Neuronal stem cell (in vitro differentiated cells): ENCODE data around the gene SMIM14.
"Not testable (repeated sequence)": the region's sequence is repeated elsewhere in the genome, so short reads cannot be mapped to it uniquely, and the experiment has no call there.

Experiments used
- DNase-seq: peaks from one replicate; pipeline ENCODE4 v3.0.0-alpha.2; 2013; ENCODE audit warnings: low spot score
- H2AFZ ChIP-seq: one replicate; pipeline ENCODE4 v1.6.1; 2013; ENCODE audit warnings: mild to moderate bottlenecking, low read length, inconsistent platforms
- H2AK5ac ChIP-seq: 2 replicates; pipeline ENCODE4 v1.6.1; 2013; ENCODE audit warnings: low read depth, mild to moderate bottlenecking, inconsistent platforms, low read length, moderate library complexity, mixed read lengths
- H2BK120ac ChIP-seq: 2 replicates; pipeline ENCODE4 v1.6.1; 2013; ENCODE audit warnings: low read depth, mild to moderate bottlenecking, inconsistent platforms, low read length, moderate library complexity, mixed read lengths
- H2BK12ac ChIP-seq: one replicate; pipeline ENCODE4 v1.6.1; 2013; ENCODE audit warnings: low read length, inconsistent platforms
- H2BK15ac ChIP-seq: 2 replicates; pipeline ENCODE4 v1.6.1; 2013; ENCODE audit warnings: mild to moderate bottlenecking, low read length, inconsistent platforms, mixed read lengths
- H2BK5ac ChIP-seq: one replicate; pipeline ENCODE4 v1.6.1; 2013; ENCODE audit warnings: inconsistent platforms, mild to moderate bottlenecking, low read length, moderate library complexity
- H3K14ac ChIP-seq: one replicate; pipeline ENCODE4 v1.6.1; 2013; ENCODE audit warnings: low read length, inconsistent platforms
- H3K18ac ChIP-seq: 2 replicates; pipeline ENCODE4 v1.6.1; 2013; ENCODE audit warnings: low read length, inconsistent platforms
- H3K23ac ChIP-seq: 2 replicates; pipeline ENCODE4 v1.6.1; 2013; ENCODE audit warnings: low read depth, mild to moderate bottlenecking, mixed read lengths, low read length, inconsistent platforms; ENCODE audit not compliant: poor library complexity
- H3K27ac ChIP-seq: replicated peaks from 3 replicates; pipeline ENCODE4 v1.5.1; 2013; ENCODE audit warnings: low read length, inconsistent platforms
- H3K27me3 ChIP-seq, 3 experiments: 2 replicates each; pipeline ENCODE4 v1.6.1; 2013; ENCODE audit warnings: low read length in 3 of 3, mild to moderate bottlenecking in 2 of 3, inconsistent platforms in 1 of 3, low read depth in 1 of 3, mixed read lengths in 1 of 3, moderate library complexity in 1 of 3; ENCODE audit not compliant: control insufficient read depth in 3 of 3, insufficient read depth in 3 of 3
- H3K36me3 ChIP-seq, 2 donors: replicated peaks in 1 of 2; 2 replicates each; pipeline ENCODE4 v1.6.1; 2013; ENCODE audit warnings: low read length in 2 of 2; ENCODE audit not compliant: control insufficient read depth in 2 of 2, insufficient read depth in 2 of 2
- H3K4ac ChIP-seq: 2 replicates; pipeline ENCODE4 v1.6.1; 2013; ENCODE audit warnings: inconsistent platforms, mild to moderate bottlenecking, low read length, moderate library complexity
- H3K4me1 ChIP-seq, 2 donors: 1 replicate in 1 of 2; 2 replicates in 1 of 2; pipeline ENCODE4 v1.6.1; 2013; ENCODE audit warnings: low read length in 2 of 2, low read depth in 1 of 2; ENCODE audit not compliant: control insufficient read depth in 2 of 2, insufficient read depth in 1 of 2
- H3K4me2 ChIP-seq: one replicate; pipeline ENCODE4 v1.6.1; 2013; ENCODE audit warnings: mild to moderate bottlenecking, low read length, inconsistent platforms; ENCODE audit not compliant: insufficient read depth, poor library complexity, severe bottlenecking
- H3K4me3 ChIP-seq, 2 donors: 2 replicates each; pipeline ENCODE4 v1.5.1; 2013; ENCODE audit warnings: low read length in 2 of 2, mild to moderate bottlenecking in 2 of 2, inconsistent platforms in 1 of 2, moderate library complexity in 1 of 2
- H3K79me1 ChIP-seq: one replicate; pipeline ENCODE4 v1.6.1; 2013; ENCODE audit warnings: low read depth, mild to moderate bottlenecking, inconsistent platforms, low read length, moderate library complexity
- H3K9ac ChIP-seq: one replicate; pipeline ENCODE4 v1.6.1; 2013; ENCODE audit warnings: mild to moderate bottlenecking, low read depth, low read length, inconsistent platforms; ENCODE audit not compliant: poor library complexity
- H3K9me3 ChIP-seq, 2 donors: replicated peaks in 1 of 2; 2 replicates each; pipeline versions ENCODE3 to v1.6.1; 2013; ENCODE audit warnings: low read length in 2 of 2, mild to moderate bottlenecking in 2 of 2, inconsistent platforms in 1 of 2, low read depth in 1 of 2, mixed read lengths in 1 of 2, moderate library complexity in 1 of 2; ENCODE audit not compliant: control insufficient read depth in 2 of 2, insufficient read depth in 1 of 2
- H4K8ac ChIP-seq: one replicate; pipeline ENCODE4 v1.6.1; 2013; ENCODE audit warnings: low read depth, mild to moderate bottlenecking, inconsistent platforms, low read length, moderate library complexity
- H4K91ac ChIP-seq: one replicate; pipeline ENCODE4 v1.6.1; 2013; ENCODE audit warnings: low read length, low read depth, mild to moderate bottlenecking, inconsistent platforms; ENCODE audit not compliant: poor library complexity
- WGBS, 2 donors: extraction: QIAGEN DNeasy Blood & Tissue Kit; methylation state at CpG; one replicate each; pipeline ENCODE4 v1.1.7; 2013; ENCODE audit warnings: missing lambda C conversion rate in 2 of 2, mixed read lengths in 1 of 2; ENCODE audit not compliant: insufficient read length in 2 of 2, insufficient replicate concordance in 1 of 2; ENCODE audit errors: extremely low coverage in 2 of 2; 5-methylcytosine and 5-hydroxymethylcytosine counted together

The SMIM14 gene

GRCh38 chr4:39655876-39656275 is 17.2 kb upstream of the SMIM14 start:
- H3K18ac ChIP-seq = no peak overlapping the region
- H3K9ac ChIP-seq = no peak overlapping the region
- H3K23ac ChIP-seq = no peak overlapping the region
- H3K4me2 ChIP-seq = no peak overlapping the region
- no peak for DNase-seq
- H3K79me1 ChIP-seq = no peaks in the 10 kb centered on the region
- H2AK5ac ChIP-seq = no peak overlapping the region
- no peak overlapping the region for H2BK12ac ChIP-seq
- H3K4me3 ChIP-seq = no peak overlapping the region
- H2BK15ac ChIP-seq = no peak overlapping the region
- H4K91ac ChIP-seq = no peak overlapping the region
- H3K27me3 ChIP-seq = no peaks in the 10 kb centered on the region
- no peaks in the 10 kb centered on the region for H3K36me3 ChIP-seq
- no peak overlapping the region for H4K8ac ChIP-seq
- H2AFZ ChIP-seq = no peak overlapping the region
- H3K4me1 ChIP-seq = no peaks in the 10 kb centered on the region
- whole genome bisulfite sequencing, 2 donors = no CpG with 5 or more reads among the region's 3 CpGs
- no peak overlapping the region for H3K4ac ChIP-seq
- H2BK5ac ChIP-seq = no peak overlapping the region
- H3K14ac ChIP-seq = no peak overlapping the region
- no peak overlapping the region for H2BK120ac ChIP-seq
- H3K27ac ChIP-seq = no peak overlapping the region
- H3K9me3 ChIP-seq = no peaks in the 10 kb centered on the region

- Histone ChIP-seq H2BK15ac (no peak overlapping the region), H3K27me3 (no peaks in the 10 kb centered on the region), H3K18ac (no peak overlapping the region), H3K36me3 (no peaks in the 10 kb centered on the region), H3K79me1 (no peaks in the 10 kb centered on the region), H2AFZ (no peak overlapping the region), H2AK5ac (no peak overlapping the region), H2BK120ac (no peak overlapping the region), H2BK12ac (no peak overlapping the region), H3K9me3 (no peaks in the 10 kb centered on the region), H3K9ac (no peak overlapping the region), H3K4ac (no peak overlapping the region), H3K14ac (no peak overlapping the region), H3K27ac (no peak overlapping the region), H3K4me3 (no peak overlapping the region), H3K4me1 (no peaks in the 10 kb centered on the region), H3K4me2 (no peak overlapping the region), H2BK5ac (no peak overlapping the region), H4K91ac (no peak overlapping the region), H3K23ac (no peak overlapping the region), H4K8ac (no peak overlapping the region)
- no peak for DNase-seq
These were observed 16.5 kb upstream of the SMIM14 start for GRCh38 chr4:39655211-39655610.

- H4K91ac ChIP-seq, H3K36me3 ChIP-seq, H3K9me3 ChIP-seq, H2BK5ac ChIP-seq, H3K79me1 ChIP-seq, H3K27ac ChIP-seq, H3K9ac ChIP-seq, H2BK12ac ChIP-seq, H3K4me1 ChIP-seq, H3K4me2 ChIP-seq, H2BK15ac ChIP-seq, DNase-seq, H3K4me3 ChIP-seq, H3K27me3 ChIP-seq, H3K14ac ChIP-seq, H3K18ac ChIP-seq, H3K23ac ChIP-seq, H2AK5ac ChIP-seq, H4K8ac ChIP-seq, H2BK120ac ChIP-seq, H3K4ac ChIP-seq, H2AFZ ChIP-seq: not testable (repeated sequence)
- no CpG with 5 or more reads among the region's 4 CpGs for WGBS, 2 donors
These were observed 12.9 kb upstream of the SMIM14 start for GRCh38 chr4:39651586-39651985.

GRCh38 chr4:39649639-39650265 is 11.1 kb upstream of the SMIM14 start:
- H3K4ac ChIP-seq = no peak overlapping the region
- H3K79me1 ChIP-seq = no peaks in the 10 kb centered on the region
- H3K23ac ChIP-seq = no peak overlapping the region
- H3K18ac ChIP-seq = no peak overlapping the region
- no peak overlapping the region for H2AK5ac ChIP-seq
- H2BK5ac ChIP-seq = no peak overlapping the region
- H4K91ac ChIP-seq = no peak overlapping the region
- H2BK15ac ChIP-seq = no peak overlapping the region
- no peak overlapping the region for H4K8ac ChIP-seq
- H3K36me3 ChIP-seq = no peaks in the 10 kb centered on the region
- no peak overlapping the region for H3K14ac ChIP-seq
- no peak overlapping the region for H3K9ac ChIP-seq
- DNase-seq = no peak
- H2BK12ac ChIP-seq = no peak overlapping the region
- WGBS, 2 donors = no CpG with 5 or more reads among the region's 2 CpGs
- H3K27me3 ChIP-seq = no peaks in the 10 kb centered on the region
- H2BK120ac ChIP-seq = no peak overlapping the region
- no peak overlapping the region for H3K4me2 ChIP-seq
- H3K4me3 ChIP-seq = no peak overlapping the region
- no peaks in the 10 kb centered on the region for H3K4me1 ChIP-seq
- no peak overlapping the region for H3K27ac ChIP-seq
- H2AFZ ChIP-seq = no peak overlapping the region
- H3K9me3 ChIP-seq = no peaks in the 10 kb centered on the region
